22Rv1 (cell line): ENCODE data around the gene CYP26B1.

Experiments
- H3K27ac ChIP-seq: fragments of 450-650 bp; 2 replicates; pipeline ENCODE4 v1.5.1; 2017
- ZFX ChIP-seq: fragments of 450-650 bp; IDR thresholded peaks from 2 replicates; pipeline ENCODE4 v1.6.1; 2017; ENCODE audit warnings: antibody characterized with exemption, borderline replicate concordance
- TF ChIP-seq, protein P1 (sequence below): fragments of 450-650 bp; IDR thresholded peaks from 2 replicates; pipeline ENCODE4 v1.5.1; 2017; ENCODE audit warnings: mild to moderate bottlenecking

Gene CYP26B1

DNA sequence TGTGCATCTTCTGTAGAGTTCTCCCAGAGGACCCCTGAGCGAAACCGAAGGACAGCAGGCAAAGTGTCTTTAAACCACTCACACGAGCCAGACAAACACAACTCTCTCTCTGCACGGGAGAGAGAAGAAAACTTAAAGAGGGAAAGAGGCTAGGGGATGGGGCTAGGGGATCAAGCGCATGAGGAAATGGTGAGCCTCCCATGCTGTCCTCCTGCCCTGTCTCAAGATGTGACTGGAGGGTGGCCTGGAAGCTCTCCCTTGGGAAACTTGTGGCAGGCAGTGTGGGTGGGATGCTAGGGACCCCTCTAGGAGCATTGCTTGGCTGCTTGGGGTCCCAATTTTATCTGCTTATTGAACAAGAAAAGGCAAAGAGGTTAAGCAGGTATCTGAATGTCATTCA is 44.5 kb downstream of the CYP26B1 start:
- no peak for TF ChIP-seq ZFX
- TF ChIP-seq, protein P1, sequence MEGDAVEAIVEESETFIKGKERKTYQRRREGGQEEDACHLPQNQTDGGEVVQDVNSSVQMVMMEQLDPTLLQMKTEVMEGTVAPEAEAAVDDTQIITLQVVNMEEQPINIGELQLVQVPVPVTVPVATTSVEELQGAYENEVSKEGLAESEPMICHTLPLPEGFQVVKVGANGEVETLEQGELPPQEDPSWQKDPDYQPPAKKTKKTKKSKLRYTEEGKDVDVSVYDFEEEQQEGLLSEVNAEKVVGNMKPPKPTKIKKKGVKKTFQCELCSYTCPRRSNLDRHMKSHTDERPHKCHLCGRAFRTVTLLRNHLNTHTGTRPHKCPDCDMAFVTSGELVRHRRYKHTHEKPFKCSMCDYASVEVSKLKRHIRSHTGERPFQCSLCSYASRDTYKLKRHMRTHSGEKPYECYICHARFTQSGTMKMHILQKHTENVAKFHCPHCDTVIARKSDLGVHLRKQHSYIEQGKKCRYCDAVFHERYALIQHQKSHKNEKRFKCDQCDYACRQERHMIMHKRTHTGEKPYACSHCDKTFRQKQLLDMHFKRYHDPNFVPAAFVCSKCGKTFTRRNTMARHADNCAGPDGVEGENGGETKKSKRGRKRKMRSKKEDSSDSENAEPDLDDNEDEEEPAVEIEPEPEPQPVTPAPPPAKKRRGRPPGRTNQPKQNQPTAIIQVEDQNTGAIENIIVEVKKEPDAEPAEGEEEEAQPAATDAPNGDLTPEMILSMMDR: no peak

GRCh38 chr2:72098935-72099334 is 48.7 kb downstream of the CYP26B1 start:
- no peak for TF ChIP-seq ZFX
- TF ChIP-seq, protein P1: no peak
- H3K27ac ChIP-seq: no peak overlapping the region

More for the DNA sequence above, 44.5 kb downstream of the CYP26B1 start:
- no peak overlapping the region for H3K27ac ChIP-seq

DNA sequence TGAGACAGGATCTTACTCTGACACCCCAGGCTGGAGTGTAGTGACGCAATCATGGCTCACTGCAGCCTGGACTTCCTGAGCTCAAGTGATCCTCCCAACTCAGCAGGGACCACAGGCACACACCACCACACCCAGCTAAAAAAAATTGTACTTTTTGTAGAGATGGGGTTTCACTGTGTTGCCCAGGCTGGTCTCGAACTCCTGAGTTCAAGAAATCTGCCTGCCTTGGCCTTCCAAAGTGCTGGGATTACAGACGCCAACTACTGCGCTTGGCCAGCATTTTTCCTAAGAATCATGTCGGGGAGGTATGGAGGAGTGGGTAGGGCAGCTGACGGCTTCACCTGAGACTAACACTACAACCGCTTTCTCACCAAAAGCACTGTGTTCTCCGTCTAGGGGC is 50.4 kb downstream of the CYP26B1 start:
- no peak overlapping the region for H3K27ac ChIP-seq
- no peak for TF ChIP-seq ZFX
- TF ChIP-seq, protein P1: no peak

DNA sequence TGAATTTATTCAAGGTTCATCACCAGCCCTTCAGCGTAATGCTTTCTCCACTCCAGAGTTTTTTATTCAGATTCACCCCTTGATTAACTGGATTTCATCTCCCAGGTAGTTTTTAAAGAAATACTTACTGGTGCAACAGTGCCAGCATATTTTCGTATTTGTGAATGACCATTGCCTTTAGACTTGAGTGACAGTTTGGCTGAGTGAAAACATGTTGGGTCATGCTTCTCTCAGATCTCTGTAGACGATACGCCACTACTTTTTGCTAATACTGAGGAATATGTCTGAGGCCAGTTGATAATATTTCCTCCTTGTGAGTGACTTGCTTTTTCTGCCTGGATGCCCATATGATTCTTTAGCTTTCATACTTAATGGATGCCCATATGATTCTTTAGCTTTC is 51.5 kb downstream of the CYP26B1 start:
- TF ChIP-seq ZFX: no peak
- TF ChIP-seq, protein P1: no peak
- H3K27ac ChIP-seq: no peak overlapping the region

GRCh38 chr2:72095364-72095763 is 52.3 kb downstream of the CYP26B1 start:
- H3K27ac ChIP-seq: no peak overlapping the region
- TF ChIP-seq ZFX: no peak
- TF ChIP-seq, protein P1: no peak

DNA sequence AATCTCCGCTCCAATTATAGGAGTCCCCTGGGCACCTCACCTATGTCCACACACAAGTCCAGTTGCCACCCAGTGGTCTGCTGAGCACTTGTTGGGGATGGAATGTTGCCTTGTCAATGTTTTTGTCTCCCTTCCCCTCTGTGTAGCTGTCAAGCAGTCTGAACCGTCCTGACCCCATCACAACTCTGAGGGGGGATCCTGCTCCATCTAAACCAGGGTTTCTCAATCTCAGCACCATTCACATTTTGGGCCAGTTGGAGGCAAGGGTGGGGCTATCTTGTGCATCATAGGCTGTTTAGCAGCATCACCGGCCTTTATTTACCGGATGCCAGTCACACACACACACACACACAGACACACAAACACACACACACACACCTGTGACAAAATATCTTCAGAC is 53.0 kb downstream of the CYP26B1 start:
- H3K27ac ChIP-seq: no peak overlapping the region
- TF ChIP-seq, protein P1: no peak
- no peak for TF ChIP-seq ZFX

DNA sequence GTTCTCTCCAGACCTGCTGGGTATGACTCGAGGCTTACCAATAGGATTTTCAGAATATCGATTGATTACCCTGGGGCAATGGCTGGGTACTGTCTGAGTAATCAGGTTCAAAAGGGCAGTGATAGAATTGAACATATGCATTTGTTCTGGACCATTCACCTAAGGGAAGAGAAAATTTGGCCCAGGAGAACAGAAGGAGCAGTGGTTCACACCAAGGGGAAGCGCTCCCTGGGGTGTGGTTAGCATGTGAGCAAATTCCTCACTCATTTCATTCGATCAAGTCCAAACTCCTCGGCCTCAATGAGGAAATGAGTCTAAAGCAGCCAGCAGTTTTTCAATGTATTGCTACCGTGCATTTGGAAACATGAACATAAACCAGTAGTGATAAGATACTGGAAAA is 55.6 kb downstream of the CYP26B1 start:
- no peak overlapping the region for H3K27ac ChIP-seq
- no peak for TF ChIP-seq ZFX
- TF ChIP-seq, protein P1: no peak
